Central memory CD8-positive, alpha-beta T cell (primary cell): ENCODE results near the gene PARVB.

Experiments
- ATAC-seq: fragments of 150-1000 bp; cut with Tn5 transposase; replicated peaks from 2 replicates; pipeline ENCODE4 v1.10.0; 2022; ENCODE audit warnings: mild to moderate bottlenecking, moderate FRiP score, moderate number of reproducible peaks; ENCODE audit not compliant: poor library complexity, severe bottlenecking; ENCODE audit errors: extremely low read depth
- DNase-seq, 2 donors: peaks; one replicate each; pipeline ENCODE4 v3.0.0; 2021; ENCODE audit warnings: low spot score in 2 of 2
- H3K27ac Mint-ChIP-seq: one replicate; pipeline ENCODE4 v1.8.0; 2022; ENCODE audit warnings: low read depth, mild to moderate bottlenecking, moderate library complexity, mixed read lengths
- H3K27me3 Mint-ChIP-seq: one replicate; pipeline ENCODE4 v1.8.0; 2022; ENCODE audit warnings: mixed read lengths
- H3K36me3 Mint-ChIP-seq: one replicate; pipeline ENCODE4 v1.8.0; 2022; ENCODE audit warnings: mild to moderate bottlenecking, moderate library complexity, mixed read lengths; ENCODE audit not compliant: insufficient read depth
- H3K4me1 Mint-ChIP-seq: one replicate; pipeline ENCODE4 v1.8.0; 2022; ENCODE audit warnings: mixed read lengths
- H3K4me3 Mint-ChIP-seq: one replicate; pipeline ENCODE4 v1.8.0; 2022; ENCODE audit warnings: mild to moderate bottlenecking, moderate library complexity, mixed read lengths
- H3K9me3 Mint-ChIP-seq: one replicate; pipeline ENCODE4 v1.8.0; 2022; ENCODE audit warnings: mixed read lengths

The PARVB gene

DNA sequence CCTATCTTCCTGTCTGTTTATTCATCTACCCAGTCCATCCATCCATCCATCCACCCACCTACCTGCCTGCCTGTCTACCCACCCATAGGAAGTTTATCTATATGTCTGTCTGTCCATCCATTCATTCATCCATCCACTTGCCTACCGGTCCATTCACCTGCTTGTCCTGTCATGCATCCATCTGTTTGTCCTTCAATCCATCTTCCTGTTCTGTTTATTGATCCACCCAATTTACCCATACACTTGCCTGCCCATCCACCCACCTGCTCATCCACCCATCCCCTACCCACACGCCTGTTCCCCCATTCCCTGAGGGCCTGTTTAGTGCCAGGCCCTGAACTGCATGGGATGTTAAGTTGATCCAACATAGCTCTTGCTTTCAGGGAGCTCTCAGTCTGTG, 175.1 kb downstream of the PARVB start:
- H3K27ac Mint-ChIP-seq, result peak overlapping the region; percentile 0
- peaks cover 39% of the 10 kb centered on the region for H3K4me1 Mint-ChIP-seq
- peaks cover 19% of the 10 kb centered on the region for H3K36me3 Mint-ChIP-seq
- H3K4me3 Mint-ChIP-seq, result no peak overlapping the region
- no peaks in the 10 kb centered on the region for H3K27me3 Mint-ChIP-seq
- no peak for ATAC-seq
- H3K9me3 Mint-ChIP-seq, result no peaks in the 10 kb centered on the region
- DNase-seq, result no peak

DNA sequence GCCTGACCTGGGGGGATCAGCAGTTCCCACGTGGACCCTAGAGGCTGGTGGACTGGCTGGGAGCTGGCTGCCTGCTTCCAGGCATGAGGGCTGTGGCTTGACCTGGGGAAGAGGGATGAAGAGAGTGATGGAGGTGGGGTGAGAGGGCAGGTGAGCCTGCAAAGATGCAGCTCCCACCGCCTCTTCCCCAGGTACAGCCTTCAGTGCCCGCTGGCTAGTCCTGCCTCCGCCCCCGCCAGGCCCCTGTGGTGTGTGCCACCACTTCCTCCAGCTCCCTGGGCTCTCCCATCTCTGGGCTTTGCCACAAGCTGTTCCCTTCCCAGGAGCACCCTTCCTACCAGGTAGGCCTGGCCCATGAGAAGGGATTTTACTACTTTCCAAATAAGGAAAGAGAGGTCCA, 175.8 kb downstream of the PARVB start:
- ATAC-seq (no peak), DNase-seq (no peak)
- no peaks in the 10 kb centered on the region for H3K27me3 Mint-ChIP-seq
- no peaks in the 10 kb centered on the region for H3K9me3 Mint-ChIP-seq
- H3K4me1 Mint-ChIP-seq, result peaks cover 32% of the 10 kb centered on the region
- peaks cover 20% of the 10 kb centered on the region for H3K36me3 Mint-ChIP-seq
- H3K27ac Mint-ChIP-seq, result peak overlapping the region; percentile 0
- H3K4me3 Mint-ChIP-seq, result no peak overlapping the region

DNA sequence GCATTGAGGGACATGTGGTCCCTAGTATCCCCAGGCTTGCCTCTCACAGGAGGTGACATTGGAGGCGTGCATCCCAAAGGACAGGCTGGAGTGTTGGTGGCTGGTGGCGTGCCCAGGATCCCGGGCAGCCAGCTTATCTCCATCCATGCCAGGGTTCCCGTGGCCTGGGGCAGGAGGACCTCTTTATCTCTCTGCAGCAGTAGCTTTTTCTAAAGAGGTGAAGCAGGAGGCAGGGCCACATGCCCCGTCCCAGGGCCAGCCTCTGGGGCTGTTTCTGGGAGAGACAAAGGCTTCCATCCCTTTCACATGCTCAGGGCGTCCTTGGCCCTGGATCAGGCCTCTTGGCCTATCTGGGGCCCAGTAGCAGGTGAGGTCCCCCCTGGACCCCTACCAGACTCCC, 176.3 kb downstream of the PARVB start:
- ATAC-seq (no peak), DNase-seq (no peak)
- Mint-ChIP-seq H3K4me1 (peaks cover 31% of the 10 kb centered on the region), H3K4me3 (no peak overlapping the region), H3K27me3 (no peaks in the 10 kb centered on the region), H3K27ac (peak overlapping the region; percentile 57), H3K9me3 (no peaks in the 10 kb centered on the region), H3K36me3 (peaks cover 20% of the 10 kb centered on the region)

DNA sequence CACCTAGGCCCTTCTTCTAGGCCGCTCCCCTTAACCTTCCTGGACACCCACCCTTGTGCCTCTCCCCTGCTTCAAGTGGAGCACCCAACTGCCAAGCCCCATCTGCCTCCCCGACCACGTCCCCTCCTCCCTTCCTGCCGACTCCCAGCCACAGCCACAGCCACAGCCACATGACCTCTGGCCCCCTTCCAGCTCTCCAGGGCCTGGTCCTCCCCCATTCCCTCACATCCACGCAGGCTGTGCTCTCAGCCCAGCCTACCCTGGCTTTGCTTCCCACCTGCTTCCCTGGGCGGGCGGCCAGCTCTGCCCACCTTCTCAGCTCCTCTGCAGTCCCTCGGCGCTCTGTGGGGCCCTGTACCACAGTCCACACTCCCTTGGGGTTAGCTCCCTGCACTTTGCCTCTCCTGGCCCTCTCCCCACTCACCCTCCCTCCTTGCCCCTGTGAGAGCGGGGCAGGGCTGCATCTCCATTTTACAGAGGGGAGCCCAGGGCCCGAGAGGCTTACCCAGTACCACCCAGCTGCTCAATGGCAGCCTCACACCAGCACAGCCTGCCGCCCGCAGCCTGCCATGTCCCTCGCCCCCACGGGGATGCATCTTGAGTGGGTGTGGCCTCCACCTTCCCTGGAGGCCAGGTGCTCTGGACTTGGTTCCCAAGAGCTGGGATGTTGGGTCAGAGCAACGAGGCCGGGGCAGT, 176.9 kb downstream of the PARVB start:
- peak overlapping the region; percentile 57 for H3K27ac Mint-ChIP-seq
- no peaks in the 10 kb centered on the region for H3K27me3 Mint-ChIP-seq
- DNase-seq (no peak), ATAC-seq (no peak)
- peaks cover 31% of the 10 kb centered on the region for H3K4me1 Mint-ChIP-seq
- H3K36me3 Mint-ChIP-seq, result peaks cover 20% of the 10 kb centered on the region
- H3K9me3 Mint-ChIP-seq, result no peaks in the 10 kb centered on the region
- H3K4me3 Mint-ChIP-seq, result no peak overlapping the region

DNA sequence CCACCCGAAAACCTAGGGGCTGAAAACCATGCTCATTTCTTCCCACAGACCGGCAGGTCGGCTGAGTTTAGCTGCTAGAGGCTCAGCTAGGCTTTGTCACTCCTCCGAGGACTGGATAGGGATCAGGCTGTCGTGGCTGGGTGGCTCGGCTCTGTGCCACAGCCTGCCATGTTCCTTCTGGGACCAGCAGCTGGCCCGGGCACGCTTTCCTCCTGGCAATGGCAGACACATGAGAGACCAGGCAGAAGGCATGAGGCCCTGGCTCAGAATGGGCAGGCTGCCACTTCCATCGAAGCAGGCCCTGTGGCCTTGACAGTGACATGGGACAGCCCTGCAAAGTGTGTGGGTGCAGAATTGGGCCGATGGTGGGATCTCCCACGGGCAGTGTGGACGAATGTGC, 177.6 kb downstream of the PARVB start:
- ATAC-seq (no peak), DNase-seq (no peak)
- H3K36me3 Mint-ChIP-seq, result peaks cover 21% of the 10 kb centered on the region
- H3K9me3 Mint-ChIP-seq, result no peaks in the 10 kb centered on the region
- no peaks in the 10 kb centered on the region for H3K27me3 Mint-ChIP-seq
- H3K27ac Mint-ChIP-seq, result no peak overlapping the region
- no peak overlapping the region for H3K4me3 Mint-ChIP-seq
- H3K4me1 Mint-ChIP-seq, result peaks cover 31% of the 10 kb centered on the region

DNA sequence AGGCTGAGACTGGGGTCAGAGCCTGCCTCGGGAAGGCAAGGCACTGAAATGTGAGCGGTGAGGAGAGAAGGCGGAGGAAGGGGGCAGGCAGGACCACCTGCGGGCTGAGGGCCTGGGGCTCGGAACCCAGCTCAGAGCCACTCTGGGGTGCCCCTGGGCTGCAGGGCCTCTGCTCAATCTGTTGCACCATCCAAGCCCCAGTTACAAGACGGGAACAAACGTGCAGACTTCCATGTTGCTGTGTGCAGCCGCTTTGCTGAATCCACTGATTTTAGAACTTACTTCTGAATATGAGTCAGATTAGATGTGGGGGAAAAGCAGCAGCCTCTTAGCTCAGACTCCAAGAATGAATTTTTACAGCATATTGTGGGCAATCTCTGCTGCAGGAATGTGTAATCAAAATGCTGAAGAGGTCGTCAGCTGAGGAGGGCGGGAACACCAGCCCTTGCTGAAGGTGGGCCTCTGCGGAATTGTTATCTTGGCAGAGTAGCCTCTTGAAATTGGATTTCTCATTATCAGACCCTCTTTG, 178.2 kb downstream of the PARVB start:
- Mint-ChIP-seq H3K4me3 (no peak overlapping the region), H3K27me3 (no peaks in the 10 kb centered on the region), H3K36me3 (peaks cover 21% of the 10 kb centered on the region), H3K4me1 (peaks cover 31% of the 10 kb centered on the region), H3K9me3 (no peaks in the 10 kb centered on the region), H3K27ac (no peak overlapping the region)
- no peak for ATAC-seq
- no peak for DNase-seq

DNA sequence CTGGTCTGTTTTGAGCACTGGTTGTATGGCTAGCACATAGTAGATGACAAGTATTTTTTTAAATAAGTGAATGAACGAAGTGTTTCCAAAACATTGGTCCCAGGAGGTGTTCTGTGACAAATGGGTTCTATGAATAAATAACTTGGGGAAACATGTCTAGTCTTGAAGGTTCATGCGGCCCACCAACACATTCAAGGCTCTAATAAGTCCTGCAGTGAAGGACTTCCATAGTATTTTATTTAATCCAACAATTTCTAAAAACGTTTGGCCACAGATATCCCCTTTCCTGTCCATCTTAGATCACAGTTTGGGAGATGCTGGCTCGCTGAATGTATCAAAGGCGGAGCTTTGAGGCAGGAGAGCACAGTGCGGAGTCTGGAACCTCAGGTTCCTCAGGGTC, 179.1 kb downstream of the PARVB start:
- Mint-ChIP-seq H3K4me1 (peaks cover 36% of the 10 kb centered on the region), H3K27me3 (no peaks in the 10 kb centered on the region), H3K4me3 (no peak overlapping the region), H3K9me3 (no peaks in the 10 kb centered on the region), H3K36me3 (peaks cover 18% of the 10 kb centered on the region), H3K27ac (no peak overlapping the region)
- no peak for DNase-seq
- no peak for ATAC-seq

DNA sequence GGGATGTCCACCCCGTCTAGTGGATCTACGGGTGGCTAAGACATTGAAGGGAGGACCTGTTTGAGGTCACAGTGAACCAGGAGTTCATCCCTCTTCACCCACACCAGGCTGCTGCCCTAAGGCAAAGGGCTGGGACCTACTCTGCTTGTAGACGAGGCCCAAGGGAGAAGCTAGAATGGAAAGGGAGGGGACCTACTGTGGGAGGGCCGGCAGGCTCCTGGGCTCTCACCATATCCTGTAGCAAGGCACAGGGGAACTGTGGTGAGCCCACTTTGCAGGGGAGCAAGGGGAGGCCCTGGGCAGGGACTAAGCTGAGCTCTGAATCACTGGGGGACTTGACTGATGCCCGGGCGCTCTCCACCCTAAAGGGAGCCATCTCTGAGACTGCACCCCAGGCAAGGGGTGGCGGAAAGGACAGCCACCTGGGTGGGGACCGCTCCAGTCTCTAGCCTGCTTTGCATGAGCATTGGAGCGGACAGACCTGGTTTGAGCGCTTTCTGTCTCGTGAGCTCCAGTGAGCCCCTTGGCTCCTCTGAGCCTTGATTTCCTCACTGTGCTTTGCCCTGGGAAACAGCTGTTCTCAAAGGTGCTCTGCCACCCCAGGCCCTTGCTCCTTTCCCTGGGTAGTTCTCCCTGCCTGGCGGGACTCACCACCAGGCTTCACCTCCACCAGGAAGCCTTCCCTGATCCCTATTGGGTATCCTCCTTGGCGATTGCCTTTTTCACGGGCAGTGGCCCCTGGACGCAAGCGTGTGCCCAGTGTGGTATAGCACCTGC, 180.8 kb downstream of the PARVB start:
- Mint-ChIP-seq H3K27me3 (no peaks in the 10 kb centered on the region), H3K4me3 (no peak overlapping the region), H3K36me3 (peaks cover 13% of the 10 kb centered on the region)

DNA sequence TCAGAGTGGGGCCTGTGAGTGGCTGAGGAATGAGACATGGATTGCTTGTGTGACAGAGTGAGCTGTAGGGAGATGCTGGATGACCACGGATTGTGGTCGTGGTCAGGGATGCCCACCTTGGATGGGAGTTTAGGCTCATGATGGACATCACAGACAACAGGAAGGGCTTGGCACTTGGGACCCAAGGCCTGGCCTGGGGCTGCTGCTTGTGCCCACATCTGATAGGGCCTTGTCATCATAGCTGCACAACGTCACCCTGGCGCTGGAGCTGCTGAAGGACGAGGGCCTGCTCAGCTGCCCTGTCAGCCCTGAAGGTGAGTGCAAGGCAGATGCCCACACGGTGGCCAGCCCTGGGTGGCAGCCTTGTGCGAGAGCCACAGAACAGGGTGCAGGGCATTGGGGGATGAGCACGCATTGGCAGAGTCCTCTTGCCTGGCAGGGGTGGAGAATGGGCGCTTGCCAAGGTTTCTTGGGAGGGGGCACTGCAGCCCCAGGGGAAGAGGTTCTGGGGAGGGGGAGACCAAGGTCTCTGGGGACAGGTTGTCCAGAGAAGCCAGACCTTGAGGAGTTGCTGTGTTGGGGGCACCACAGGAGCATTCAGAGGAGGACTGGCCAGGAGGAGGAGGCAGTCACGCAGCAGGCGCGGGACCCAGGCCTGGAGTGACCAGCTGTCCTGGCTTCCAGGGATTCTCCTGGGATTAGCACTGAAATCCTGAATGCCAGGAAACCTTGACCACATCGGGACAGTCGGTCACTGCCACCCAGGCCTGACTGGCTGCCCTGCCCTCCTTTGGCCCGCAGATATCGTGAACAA, 181.6 kb downstream of the PARVB start:
- Mint-ChIP-seq H3K9me3 (peaks cover 6% of the 10 kb centered on the region), H3K36me3 (peaks cover 13% of the 10 kb centered on the region), H3K27me3 (no peaks in the 10 kb centered on the region), H3K27ac (peak overlapping the region; percentile 69), H3K4me1 (peaks cover 24% of the 10 kb centered on the region), H3K4me3 (no peak overlapping the region)
- no peak for ATAC-seq
- no peak for DNase-seq

More for the DNA sequence above, 180.8 kb downstream of the PARVB start:
- DNase-seq (no peak), ATAC-seq (no peak)
- Mint-ChIP-seq H3K27ac (no peak overlapping the region), H3K4me1 (peaks cover 32% of the 10 kb centered on the region), H3K9me3 (peaks cover 6% of the 10 kb centered on the region)

DNA sequence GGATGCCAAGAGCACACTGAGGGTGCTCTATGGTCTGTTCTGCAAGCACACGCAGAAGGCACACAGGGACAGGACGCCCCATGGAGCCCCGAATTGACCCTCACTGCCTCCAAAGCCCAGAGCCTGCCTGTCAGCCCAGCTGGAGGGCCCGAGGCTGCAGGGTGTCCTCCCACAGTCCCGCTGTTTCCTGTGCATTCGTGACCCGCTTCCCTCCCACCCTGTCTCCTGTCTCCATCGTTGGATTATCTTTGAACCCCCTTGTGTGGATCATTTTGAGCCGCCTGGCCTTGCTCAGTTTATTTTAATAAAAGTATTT, 182.2 kb downstream of the PARVB start:
- no peak for DNase-seq
- Mint-ChIP-seq H3K4me3 (no peak overlapping the region), H3K27me3 (no peaks in the 10 kb centered on the region), H3K9me3 (peaks cover 6% of the 10 kb centered on the region), H3K27ac (no peak overlapping the region), H3K36me3 (peaks cover 11% of the 10 kb centered on the region), H3K4me1 (peaks cover 22% of the 10 kb centered on the region)
- no peak for ATAC-seq

DNA sequence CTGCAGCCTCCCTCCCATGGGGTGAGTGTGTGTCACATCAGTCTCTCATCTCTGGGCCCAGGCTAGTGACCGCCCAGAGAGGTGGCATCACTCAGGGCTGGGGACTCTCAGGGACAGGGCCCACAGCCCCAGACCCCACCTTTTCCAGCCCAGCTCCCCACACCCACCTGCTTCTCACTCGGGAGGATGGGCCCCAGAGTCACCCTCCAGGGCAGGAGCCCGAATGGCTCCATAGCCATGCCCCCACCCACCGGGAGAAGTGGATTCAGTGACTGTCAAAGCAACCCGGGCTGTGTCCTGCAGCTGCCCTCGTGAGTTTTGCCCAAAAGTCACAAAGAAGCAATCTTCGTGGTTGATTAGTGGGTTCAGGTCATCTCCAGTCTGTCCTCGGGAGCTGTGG, 182.6 kb downstream of the PARVB start:
- peaks cover 26% of the 10 kb centered on the region for H3K4me1 Mint-ChIP-seq
- ATAC-seq, result no peak
- H3K9me3 Mint-ChIP-seq, result peaks cover 6% of the 10 kb centered on the region
- H3K36me3 Mint-ChIP-seq, result peaks cover 11% of the 10 kb centered on the region
- H3K27ac Mint-ChIP-seq, result no peak overlapping the region
- H3K4me3 Mint-ChIP-seq, result no peak overlapping the region
- H3K27me3 Mint-ChIP-seq, result no peaks in the 10 kb centered on the region
- DNase-seq, result no peak

DNA sequence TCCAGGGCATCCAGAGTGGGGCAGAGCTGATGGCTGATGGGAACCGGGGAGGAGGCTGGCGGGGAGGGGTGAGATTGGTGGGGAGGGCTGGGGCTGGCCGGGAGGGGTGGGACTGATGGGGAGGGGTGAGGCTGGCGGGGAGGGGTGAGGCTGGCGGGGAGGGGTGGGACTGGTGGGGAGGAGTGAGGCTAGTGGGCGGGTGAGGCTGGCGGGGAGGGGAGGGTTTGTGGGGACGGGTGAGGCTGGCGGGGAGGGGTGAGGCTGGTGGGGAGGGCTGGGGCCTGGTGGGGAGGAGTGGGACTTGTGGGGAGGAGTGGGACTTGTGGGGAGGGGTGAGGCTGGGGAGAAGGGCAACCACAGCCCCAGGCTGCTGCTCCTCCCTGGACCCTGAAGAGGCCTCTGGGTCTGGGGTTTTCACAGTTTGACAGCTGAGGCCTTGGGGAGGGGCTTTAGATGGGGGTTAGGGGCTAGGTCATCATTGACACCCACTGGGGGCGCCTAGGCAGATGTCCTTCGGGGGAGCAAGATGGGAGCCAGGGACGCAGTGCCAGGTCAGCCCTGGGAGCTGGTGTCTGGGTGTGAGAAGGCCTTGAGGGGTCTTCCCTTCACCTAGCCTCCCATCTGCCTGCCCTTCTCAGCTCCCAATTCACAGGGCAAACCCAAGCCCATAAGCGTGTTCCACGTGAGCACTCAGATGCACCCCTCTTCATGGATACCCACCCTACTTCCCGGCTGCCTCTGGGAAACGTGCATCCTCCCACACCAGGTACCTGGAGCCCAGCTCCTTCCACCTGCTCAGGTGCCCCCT, 183.3 kb downstream of the PARVB start:
- Mint-ChIP-seq H3K9me3 (peaks cover 6% of the 10 kb centered on the region), H3K27ac (peak overlapping the region; percentile 89), H3K27me3 (no peaks in the 10 kb centered on the region), H3K36me3 (peaks cover 9% of the 10 kb centered on the region), H3K4me3 (no peak overlapping the region), H3K4me1 (peaks cover 29% of the 10 kb centered on the region)
- ATAC-seq (no peak), DNase-seq (no peak)
